HEK293T (cell line): Measurements from ENCODE around the gene KMT2C.

Experiments used
- ARNT ChIP-seq: fragments of 450-650 bp; IDR thresholded peaks from 2 replicates; pipeline ENCODE4 v1.6.1; 2017; ENCODE audit warnings: mild to moderate bottlenecking
- BHLHE40 ChIP-seq: fragments of 450-650 bp; IDR thresholded peaks from 2 replicates; pipeline ENCODE4 v1.6.1; 2016; ENCODE audit warnings: mild to moderate bottlenecking, moderate library complexity, borderline replicate concordance
- ELF4 ChIP-seq: fragments of 450-650 bp; IDR thresholded peaks from 2 replicates; pipeline ENCODE4 v1.6.1; 2017; ENCODE audit warnings: antibody characterized with exemption
- FOXA1 ChIP-seq: fragments of 450-650 bp; IDR thresholded peaks from 2 replicates; pipeline ENCODE4 v1.6.1; 2016; ENCODE audit warnings: mild to moderate bottlenecking
- SP1 ChIP-seq: fragments of 450-650 bp; IDR thresholded peaks from 2 replicates; pipeline ENCODE4 v1.6.1; 2017
- SUZ12 ChIP-seq: fragments of 450-650 bp; IDR thresholded peaks from 2 replicates; pipeline ENCODE4 v1.6.1; 2016; ENCODE audit warnings: mild to moderate bottlenecking

DNA sequence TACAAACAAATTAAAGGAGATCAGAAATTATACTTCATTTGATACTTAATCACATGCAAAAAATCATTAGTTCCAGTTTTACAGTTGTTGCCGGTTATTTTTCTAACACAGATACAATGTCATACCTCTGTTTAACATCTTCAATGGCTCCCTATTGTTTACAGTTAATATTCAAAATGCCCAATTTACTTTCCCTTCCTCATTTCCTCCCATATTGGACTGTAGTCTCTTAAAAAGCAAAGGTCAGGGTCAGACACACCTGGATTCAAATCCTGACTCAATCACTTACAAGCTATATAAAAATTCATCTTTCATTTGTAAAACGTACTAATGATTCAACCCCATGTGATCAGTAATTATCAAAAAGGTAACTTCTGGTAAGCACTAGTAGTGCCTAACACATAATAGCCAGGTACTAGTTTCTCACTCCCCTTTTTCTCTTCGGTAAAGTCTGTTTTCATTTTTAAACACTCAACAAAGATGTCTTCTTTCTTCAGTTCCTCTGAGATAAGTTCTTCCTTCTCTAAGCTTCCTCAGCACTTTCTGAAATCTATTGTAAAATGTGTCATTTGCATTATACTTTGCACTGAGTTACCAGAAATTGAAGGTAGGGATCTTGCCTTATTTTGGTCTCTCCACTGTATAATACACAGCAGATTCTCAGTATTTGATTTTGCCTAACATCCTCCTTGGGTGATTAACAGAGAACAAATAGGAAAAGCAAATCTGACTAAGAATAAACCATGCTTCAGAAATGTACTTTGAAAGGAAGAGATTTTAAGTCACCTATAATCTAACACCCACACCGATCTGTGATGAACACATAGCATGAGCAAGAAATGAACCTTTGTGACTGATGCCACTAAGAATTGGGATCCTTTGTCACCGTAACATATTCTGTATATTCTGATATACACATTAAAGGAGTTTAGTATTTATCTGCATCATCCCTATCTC lies 16.1 kb downstream of the KMT2C start:
- TF ChIP-seq SUZ12 (no peak), FOXA1 (no peak), SP1 (no peak), BHLHE40 (no peak), ELF4 (no peak), ARNT (no peak)
